Upper lobe of left lung (tissue), 4 donors: ENCODE data around the gene TAF4.

Source experiments
- CTCF ChIP-seq, 6 experiments: fragments of 450-650 bp in 4 of 6; fragments of 200-600 bp in 2 of 6; sonication (generic) in 2 of 6; IDR thresholded peaks; one replicate each; pipeline ENCODE4 v1.5.1; 2016 to 2019; ENCODE audit warnings: antibody characterized with exemption in 6 of 6
- POLR2A ChIP-seq, 4 donors: fragments of 450-650 bp; IDR thresholded peaks; one replicate each; pipeline ENCODE4 v1.5.1; 2016 to 2017; ENCODE audit warnings: antibody characterized with exemption in 4 of 4, mild to moderate bottlenecking in 2 of 4
- POLR2AphosphoS5 ChIP-seq, 2 donors: sonication (generic); formaldehyde crosslinking; IDR thresholded peaks; one replicate each; pipeline ENCODE4 v1.5.1; 2017; ENCODE audit warnings: antibody characterized with exemption in 2 of 2

GRCh38 chr20:62064770-62065673 is 659 bp downstream of the TAF4 start:
- TF ChIP-seq POLR2A (IDR thresholded peaks at IDR 0.05) (no peak), CTCF (IDR thresholded peaks at IDR 0.05) (no peak), POLR2AphosphoS5 (IDR thresholded peaks at IDR 0.05) (no peak)
